Right lung (tissue), 5 donors: ENCODE measurements around the gene TMEM50B. TPM values are rescaled to one million over a fixed set of nuclear protein-coding genes. Genes with fewer than 3 reads are reported as not detected.
"Not testable (repeated sequence)": the region's sequence is repeated elsewhere in the genome, so short reads cannot be mapped to it uniquely, and the experiment has no call there.

Source experiments
- DNase-seq, 2 donors: peaks; one replicate each; pipeline ENCODE4 v3.0.0-alpha.2; 2013
- polyA plus RNA-seq, 5 donors: library from polyadenylated mRNA; unstranded; fragments of 120-200 nt; gene quantifications; one replicate each; pipeline versions ENCODE4 v1.2.1 to v1.2.3, GENCODE V29; 2013; ENCODE audit warnings: inconsistent platforms in 1 of 5, low replicate concordance in 1 of 5; ENCODE audit not compliant: insufficient read length in 5 of 5, insufficient read depth in 1 of 5

The TMEM50B gene
- polyA plus RNA-seq, 5 donors, result 52.8 to 96.0 (median 56.1) TPM

DNA sequence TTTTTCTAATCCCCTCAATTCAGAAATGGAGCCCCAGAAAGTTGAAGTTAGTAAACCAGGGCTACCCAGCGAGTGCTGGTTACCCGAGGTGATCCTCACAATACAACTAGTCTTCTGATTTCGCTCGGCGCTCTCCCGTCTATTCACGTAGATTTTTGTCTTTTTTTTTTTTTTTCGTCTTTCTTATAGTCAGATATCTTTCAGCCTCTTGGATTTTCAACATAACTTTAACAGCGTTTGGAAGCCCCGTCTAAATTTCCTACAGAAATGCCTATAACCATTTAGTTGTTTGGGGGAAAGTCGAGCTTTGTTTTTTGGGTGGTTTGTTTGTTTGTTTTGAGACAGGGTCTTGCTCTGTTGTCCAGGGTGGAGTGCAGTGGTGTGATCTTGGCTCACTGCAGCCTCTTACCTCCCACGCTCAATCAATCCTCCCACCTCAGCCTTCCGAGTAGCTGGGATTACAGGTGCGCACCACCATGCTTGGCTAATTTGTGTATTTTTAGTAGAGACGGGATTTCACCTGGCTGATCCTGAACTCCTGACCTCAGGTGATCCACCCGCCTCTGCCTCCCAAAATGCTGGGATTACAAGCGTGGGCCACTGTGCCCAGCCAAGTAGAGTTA lies 818 bp upstream of the TMEM50B start:
- DNase-seq, result no peak

- DNase-seq, result peak; percentile 29
Observed at GRCh38 chr21:33478935-33479678, 667 bp downstream of the TMEM50B start.

DNA sequence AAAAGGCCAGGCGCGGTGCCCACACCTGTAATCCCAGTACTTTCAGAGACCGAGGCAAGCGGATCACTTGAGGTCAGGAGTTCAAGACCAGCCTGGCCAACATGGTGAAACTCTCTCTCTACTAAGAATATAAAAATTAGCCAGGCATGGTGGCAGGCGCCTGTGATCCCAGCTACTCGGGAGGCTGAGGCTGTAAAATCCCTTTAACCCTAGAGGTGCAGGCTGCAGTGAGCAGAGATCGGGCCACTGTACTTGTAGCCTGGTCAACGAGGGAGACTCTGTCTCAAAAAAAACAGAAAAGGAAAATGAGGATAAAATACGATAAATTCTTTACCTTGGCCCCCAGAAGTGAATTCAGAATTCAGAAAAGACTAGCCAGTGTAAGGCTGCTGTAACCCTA lies 1.6 kb downstream of the TMEM50B start:
- no peak for DNase-seq

- DNase-seq, result no peak
Observed at GRCh38 chr21:33477066-33477465, 2.7 kb downstream of the TMEM50B start.

- DNase-seq, result no peak
Observed at GRCh38 chr21:33473344-33473743, 6.4 kb downstream of the TMEM50B start.

DNA sequence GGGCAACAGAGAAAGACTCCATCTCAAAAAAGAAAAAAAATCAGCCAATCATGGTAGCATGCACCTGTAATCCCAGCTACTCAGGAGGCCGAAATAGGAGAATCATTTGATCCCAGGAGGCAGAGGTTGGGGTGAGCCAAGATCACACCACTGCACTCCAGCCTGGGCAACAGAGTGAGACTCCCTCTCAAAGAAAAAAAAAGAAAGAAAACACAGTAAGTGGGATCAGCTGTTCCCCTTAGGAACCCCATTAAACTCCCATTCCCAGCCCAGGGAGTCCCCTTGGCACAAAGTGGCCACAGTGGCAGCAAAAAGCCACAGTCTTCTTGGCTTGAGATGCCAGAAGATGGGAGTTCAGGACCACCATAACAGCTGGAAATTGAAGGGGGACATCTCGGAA lies 9.1 kb downstream of the TMEM50B start:
- DNase-seq, result no peak

- DNase-seq, result not testable (repeated sequence)
Observed at GRCh38 chr21:33469183-33469582, 10.6 kb downstream of the TMEM50B start.

GRCh38 chr21:33461538-33462250 lies 18.1 kb downstream of the TMEM50B start:
- DNase-seq, result no peak

GRCh38 chr21:33458861-33459260 lies 20.9 kb downstream of the TMEM50B start:
- no peak for DNase-seq

DNA sequence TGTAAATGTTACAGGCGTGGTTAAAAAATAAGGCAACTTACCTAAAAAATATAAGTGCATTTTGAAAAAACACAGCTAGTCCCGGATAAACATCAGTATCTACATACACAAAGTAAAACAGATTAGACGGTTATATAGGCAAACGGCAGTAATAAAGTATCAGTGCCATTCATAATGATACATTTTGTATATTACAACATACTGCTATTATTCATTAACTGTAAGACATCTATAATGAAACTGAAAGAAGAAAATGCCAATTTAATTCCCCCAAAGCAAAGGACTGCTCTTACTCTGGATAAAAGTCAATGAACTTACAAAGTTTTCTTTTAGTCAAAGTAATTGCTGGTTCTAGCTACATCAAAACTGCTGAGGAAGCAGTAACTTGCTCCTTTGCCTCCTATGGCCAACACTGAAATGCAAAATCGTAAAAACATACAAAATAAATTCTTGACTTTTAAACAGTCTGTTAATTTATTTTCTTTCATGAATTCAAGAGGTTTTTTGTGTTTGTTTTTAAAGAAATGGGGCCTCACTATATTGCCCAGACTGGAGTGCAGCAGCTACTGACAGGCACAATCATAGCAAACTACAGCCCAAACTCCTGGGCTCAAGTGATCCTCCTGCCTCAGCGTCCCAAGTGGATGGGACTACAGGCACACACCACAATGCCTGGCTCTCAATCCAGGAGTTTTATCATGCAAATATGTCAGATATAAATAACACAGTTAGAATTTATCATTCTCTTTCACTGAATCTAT lies 23.9 kb downstream of the TMEM50B start:
- no peak for DNase-seq

GRCh38 chr21:33452362-33452761 lies 27.4 kb downstream of the TMEM50B start:
- no peak for DNase-seq

DNA sequence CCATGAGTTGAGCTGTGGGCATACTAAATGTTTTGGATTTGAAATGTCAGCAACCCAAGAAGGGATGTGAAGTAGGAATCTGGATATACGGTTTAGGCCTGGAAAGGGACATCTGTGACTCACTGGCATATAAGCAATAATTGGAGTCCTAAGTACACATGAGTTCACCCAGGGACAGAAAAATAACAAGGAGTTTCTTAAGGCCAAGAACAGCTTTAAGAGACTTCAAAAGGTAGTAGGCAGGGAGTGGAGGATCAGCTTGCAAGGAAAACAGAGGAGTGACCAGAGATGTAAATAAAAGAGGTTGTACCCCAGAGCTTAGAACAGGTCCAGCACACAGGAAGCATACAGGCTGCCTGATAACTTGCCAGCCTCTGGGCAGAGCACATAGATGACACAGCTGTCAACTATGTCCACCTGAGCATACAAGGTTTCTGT lies 28.1 kb downstream of the TMEM50B start:
- no peak for DNase-seq

- no peak for DNase-seq
Observed at GRCh38 chr21:33449616-33450015, 30.2 kb downstream of the TMEM50B start.

DNA sequence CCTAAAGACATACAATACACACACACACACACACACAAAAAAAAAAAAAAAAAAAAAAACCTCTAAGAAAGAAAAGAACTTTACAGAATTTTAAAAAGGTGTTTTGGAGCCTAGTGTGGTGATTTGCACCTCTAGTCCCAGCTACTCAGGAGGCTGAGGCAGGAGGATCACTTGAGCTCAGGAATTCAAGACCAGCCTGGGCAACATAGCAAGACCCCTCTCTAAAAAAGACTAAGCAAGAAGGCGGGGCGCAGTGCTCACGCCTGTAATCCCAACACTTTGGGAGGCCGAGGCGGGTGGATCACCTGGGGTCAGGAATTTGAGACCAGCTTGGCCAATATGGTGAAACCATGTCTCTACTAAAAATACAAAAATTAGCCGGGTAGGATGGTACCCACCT lies 33.2 kb downstream of the TMEM50B start:
- DNase-seq, result not testable (repeated sequence)

- DNase-seq, result peak in 1 of 2 donors; percentile 27
Observed at GRCh38 chr21:33444499-33444898, 35.3 kb downstream of the TMEM50B start.

GRCh38 chr21:33443194-33443593 lies 36.6 kb downstream of the TMEM50B start:
- peak in 1 of 2 donors; percentile 25 for DNase-seq

DNA sequence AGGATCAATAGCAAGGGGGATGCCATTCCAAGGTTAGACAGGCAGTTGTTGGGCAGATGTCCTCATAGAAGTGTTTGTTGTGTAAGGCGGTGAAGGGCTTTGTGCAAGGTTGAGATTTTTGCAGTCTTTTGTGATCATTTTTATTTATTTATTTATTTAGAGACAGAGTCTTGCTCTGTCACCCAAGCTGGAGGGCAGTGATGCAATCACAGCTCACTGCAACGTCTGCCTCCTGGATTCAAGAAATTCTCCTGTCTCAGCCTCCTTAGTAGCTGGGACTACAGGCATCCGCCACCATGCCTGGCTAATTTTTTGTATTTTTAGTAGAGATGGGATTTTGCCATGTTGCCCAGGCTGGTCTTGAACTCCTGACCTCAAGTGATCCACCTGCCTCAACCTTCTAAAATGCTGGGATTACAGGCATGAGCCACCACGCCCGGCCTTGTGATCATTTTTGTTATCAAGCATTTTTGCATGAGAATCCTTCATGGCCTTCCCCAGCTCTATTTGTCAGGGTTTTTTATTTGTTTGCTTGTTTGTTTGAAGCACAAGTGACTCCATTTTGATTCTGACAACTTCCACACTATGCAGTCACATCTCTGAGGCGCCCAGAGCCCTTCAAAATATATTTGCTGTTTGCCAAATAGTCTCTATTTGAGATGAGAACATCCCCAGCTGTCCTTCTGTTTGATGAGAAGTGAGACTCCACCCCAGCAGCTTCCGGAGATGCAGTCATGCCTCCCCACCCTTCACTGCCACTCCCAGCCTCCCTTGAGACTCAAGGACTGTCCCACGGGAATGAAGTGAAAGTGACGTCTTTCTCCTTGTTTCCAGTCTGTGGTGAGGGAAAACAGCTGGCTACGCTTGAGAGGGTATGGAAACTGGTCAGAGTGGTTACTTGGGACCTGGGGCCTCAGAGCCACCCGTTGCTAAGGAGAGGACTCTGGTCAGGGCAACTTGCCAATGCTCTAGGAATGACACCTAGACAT lies 38.0 kb downstream of the TMEM50B start:
- peak; percentile 50 to 82 for DNase-seq

- DNase-seq, result no peak
Observed at GRCh38 chr21:33437140-33437539, 42.6 kb downstream of the TMEM50B start.

- no peak for DNase-seq
Observed at GRCh38 chr21:33434770-33435360, 44.9 kb downstream of the TMEM50B start.

GRCh38 chr21:33433425-33434114 lies 46.2 kb downstream of the TMEM50B start:
- DNase-seq, result no peak
